ENCODE results near the gene THEM4. TPM values are rescaled to one million over a fixed set of nuclear protein-coding genes. Genes with fewer than 3 reads are reported as not detected.

The THEM4 gene
- total RNA-seq, 1 donor from 2014 or later: 21.7 TPM

GRCh38 chr1:151936653-151937052 is 27.3 kb upstream of the THEM4 start:
- Histone ChIP-seq H3K27me3 (ENCODE audit: control insufficient read depth, insufficient read depth, low read length) (no peaks in the 10 kb centered on the region), H3K36me3 (ENCODE audit: control insufficient read depth, insufficient read depth, low read length) (no peaks in the 10 kb centered on the region), H3K4me3 (ENCODE audit: low read depth, low read length) (no peak overlapping the region)
- no peak for TF ChIP-seq CTCF (IDR thresholded peaks at IDR 0.05; ENCODE audit: insufficient read depth, low read length, poor library complexity, severe bottlenecking)
- no peak for DNase-seq (ENCODE audit: low read depth)

- no peak for DNase-seq (ENCODE audit: low read depth)
- H3K27me3 ChIP-seq (ENCODE audit: control insufficient read depth, insufficient read depth, low read length): no peaks in the 10 kb centered on the region
- no peaks in the 10 kb centered on the region for H3K36me3 ChIP-seq (ENCODE audit: control insufficient read depth, insufficient read depth, low read length)
- no peak for TF ChIP-seq CTCF (IDR thresholded peaks at IDR 0.05; ENCODE audit: insufficient read depth, low read length, poor library complexity, severe bottlenecking)
- H3K4me3 ChIP-seq (ENCODE audit: low read depth, low read length): no peak overlapping the region
Observed at GRCh38 chr1:151935894-151936602, 26.7 kb upstream of the THEM4 start.

GRCh38 chr1:151935154-151935553 is 25.8 kb upstream of the THEM4 start:
- no peak for TF ChIP-seq CTCF (IDR thresholded peaks at IDR 0.05; ENCODE audit: insufficient read depth, low read length, poor library complexity, severe bottlenecking)
- H3K27me3 ChIP-seq (ENCODE audit: control insufficient read depth, insufficient read depth, low read length): no peaks in the 10 kb centered on the region
- no peaks in the 10 kb centered on the region for H3K36me3 ChIP-seq (ENCODE audit: control insufficient read depth, insufficient read depth, low read length)
- no peak for DNase-seq (ENCODE audit: low read depth)
- no peak overlapping the region for H3K4me3 ChIP-seq (ENCODE audit: low read depth, low read length)

GRCh38 chr1:151934048-151934493 is 24.8 kb upstream of the THEM4 start:
- no peaks in the 10 kb centered on the region for H3K36me3 ChIP-seq (ENCODE audit: control insufficient read depth, insufficient read depth, low read length)
- DNase-seq (ENCODE audit: low read depth): no peak
- peak; percentile 86 for TF ChIP-seq CTCF (IDR thresholded peaks at IDR 0.05; ENCODE audit: insufficient read depth, low read length, poor library complexity, severe bottlenecking)

GRCh38 chr1:151924691-151925587 is 15.6 kb upstream of the THEM4 start:
- H3K27me3 ChIP-seq (ENCODE audit: control insufficient read depth, insufficient read depth, low read length): no peaks in the 10 kb centered on the region
- no peak for TF ChIP-seq CTCF (IDR thresholded peaks at IDR 0.05; ENCODE audit: insufficient read depth, low read length, poor library complexity, severe bottlenecking)
- DNase-seq (ENCODE audit: low read depth): no peak
- H3K4me3 ChIP-seq (ENCODE audit: low read depth, low read length): no peak overlapping the region
- H3K36me3 ChIP-seq (ENCODE audit: control insufficient read depth, insufficient read depth, low read length): no peaks in the 10 kb centered on the region

More at GRCh38 chr1:151934048-151934493, 24.8 kb upstream of the THEM4 start:
- no peaks in the 10 kb centered on the region for H3K27me3 ChIP-seq (ENCODE audit: control insufficient read depth, insufficient read depth, low read length)
- no peak overlapping the region for H3K4me3 ChIP-seq (ENCODE audit: low read depth, low read length)
